SU-DHL-6 (cell line): ENCODE results near the gene FTCD.

Source experiments
- H2AFZ ChIP-seq: fragments of 200-600 bp; sonication (generic); 2 replicates; pipeline ENCODE4 v1.6.1; 2014; ENCODE audit warnings: low read depth, mild to moderate bottlenecking, moderate library complexity, mixed read lengths, antibody characterized with exemption, low read length; ENCODE audit not compliant: severe bottlenecking
- H3F3A ChIP-seq: fragments of 200-600 bp; shearing (Covaris generic); 2 replicates; pipeline ENCODE4 v1.6.0; 2016; ENCODE audit warnings: antibody characterized with exemption, mild to moderate bottlenecking; ENCODE audit not compliant: insufficient read depth
- H3K27ac ChIP-seq: fragments of 200-600 bp; sonication (generic); 2 replicates; pipeline ENCODE4 v1.5.1; 2016; ENCODE audit warnings: low read depth, mild to moderate bottlenecking, low read length, moderate library complexity, mixed read lengths
- H3K27me3 ChIP-seq: fragments of 200-600 bp; sonication (generic), shearing (Covaris generic); 2 replicates; pipeline ENCODE4 v1.6.0; 2014; ENCODE audit warnings: mild to moderate bottlenecking, low read length
- H3K36me3 ChIP-seq: fragments of 200-600 bp; sonication (generic); 2 replicates; pipeline ENCODE4 v1.6.1; 2014; ENCODE audit warnings: mild to moderate bottlenecking, low read length, mixed read lengths
- H3K4me2 ChIP-seq: fragments of 300-600, 200-600 bp; shearing (Covaris generic), sonication (generic); 2 replicates; pipeline ENCODE4 v1.6.0; 2014; ENCODE audit warnings: low read length, low read depth, mild to moderate bottlenecking; ENCODE audit not compliant: poor library complexity, severe bottlenecking
- H3K4me3 ChIP-seq: fragments of 200-600 bp; sonication (generic); 2 replicates; pipeline ENCODE4 v1.5.1; 2014; ENCODE audit warnings: antibody characterized with exemption, low read length, mild to moderate bottlenecking, mixed read lengths; ENCODE audit not compliant: insufficient read depth, poor library complexity, severe bottlenecking
- H3K79me2 ChIP-seq: fragments of 200-600 bp; sonication (generic); 2 replicates; pipeline ENCODE4 v1.6.1; 2014; ENCODE audit warnings: mild to moderate bottlenecking, low read length, moderate library complexity; ENCODE audit not compliant: insufficient read depth
- H3K9ac ChIP-seq: fragments of 200-600 bp; sonication (generic); 2 replicates; pipeline ENCODE4 v1.7.0; 2014; ENCODE audit warnings: mild to moderate bottlenecking, low read length
- H3K9me2 ChIP-seq: fragments of 200-600 bp; sonication (generic); replicated peaks from 2 replicates; pipeline ENCODE4 v1.6.1; 2014; ENCODE audit warnings: low read length; ENCODE audit not compliant: insufficient read depth
- H3K9me3 ChIP-seq: fragments of 200-600 bp; sonication (generic); 2 replicates; pipeline ENCODE4 v1.6.1; 2014; ENCODE audit warnings: low read length, mixed read lengths; ENCODE audit not compliant: insufficient read depth
- H4K20me1 ChIP-seq: fragments of 200-600 bp; sonication (generic); 2 replicates; pipeline ENCODE4 v1.6.1; 2014; ENCODE audit warnings: low read depth, mild to moderate bottlenecking, antibody characterized with exemption, low read length, moderate library complexity, mixed read lengths
- EZH2phosphoT487 ChIP-seq: fragments of 200-600 bp; sonication (generic), shearing (Covaris generic); conservative IDR thresholded peaks from 2 replicates; pipeline ENCODE4 v1.6.1; 2018; ENCODE audit warnings: mild to moderate bottlenecking, antibody characterized with exemption, low read length, moderate library complexity, mixed read lengths
- TF ChIP-seq, protein P1 (sequence below): fragments of 200-600 bp; sonication (generic); IDR thresholded peaks from one replicate; pipeline ENCODE4 v1.5.1; 2017; ENCODE audit warnings: antibody characterized with exemption, mild to moderate bottlenecking, low read length, moderate library complexity; ENCODE audit not compliant: insufficient read depth, poor library complexity, severe bottlenecking

Gene FTCD

DNA sequence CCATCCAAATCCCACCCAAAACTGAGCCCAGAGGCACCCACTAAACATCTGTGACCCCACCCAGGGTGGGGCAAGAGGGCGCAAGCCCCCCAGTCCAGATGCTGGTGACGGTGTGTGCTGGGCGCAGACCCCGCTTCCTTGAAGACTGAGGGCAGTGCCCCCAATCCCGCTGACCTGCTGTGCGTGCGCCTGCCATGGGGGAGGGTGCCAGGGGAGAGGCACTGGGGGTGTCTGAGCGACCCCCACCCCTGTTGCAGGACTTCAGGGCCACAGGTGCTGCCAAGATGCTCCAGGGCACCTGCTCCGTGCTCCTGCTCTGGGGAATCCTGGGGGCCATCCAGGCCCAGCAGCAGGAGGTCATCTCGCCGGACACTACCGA is 44.2 kb downstream of the FTCD start:
- no peak overlapping the region for H3K4me3 ChIP-seq
- no peaks in the 10 kb centered on the region for H3K9me2 ChIP-seq
- H3K4me2 ChIP-seq = no peak overlapping the region
- H3K36me3 ChIP-seq = no peaks in the 10 kb centered on the region
- TF ChIP-seq, protein P1, sequence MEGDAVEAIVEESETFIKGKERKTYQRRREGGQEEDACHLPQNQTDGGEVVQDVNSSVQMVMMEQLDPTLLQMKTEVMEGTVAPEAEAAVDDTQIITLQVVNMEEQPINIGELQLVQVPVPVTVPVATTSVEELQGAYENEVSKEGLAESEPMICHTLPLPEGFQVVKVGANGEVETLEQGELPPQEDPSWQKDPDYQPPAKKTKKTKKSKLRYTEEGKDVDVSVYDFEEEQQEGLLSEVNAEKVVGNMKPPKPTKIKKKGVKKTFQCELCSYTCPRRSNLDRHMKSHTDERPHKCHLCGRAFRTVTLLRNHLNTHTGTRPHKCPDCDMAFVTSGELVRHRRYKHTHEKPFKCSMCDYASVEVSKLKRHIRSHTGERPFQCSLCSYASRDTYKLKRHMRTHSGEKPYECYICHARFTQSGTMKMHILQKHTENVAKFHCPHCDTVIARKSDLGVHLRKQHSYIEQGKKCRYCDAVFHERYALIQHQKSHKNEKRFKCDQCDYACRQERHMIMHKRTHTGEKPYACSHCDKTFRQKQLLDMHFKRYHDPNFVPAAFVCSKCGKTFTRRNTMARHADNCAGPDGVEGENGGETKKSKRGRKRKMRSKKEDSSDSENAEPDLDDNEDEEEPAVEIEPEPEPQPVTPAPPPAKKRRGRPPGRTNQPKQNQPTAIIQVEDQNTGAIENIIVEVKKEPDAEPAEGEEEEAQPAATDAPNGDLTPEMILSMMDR = no peak
- no peak for TF ChIP-seq EZH2phosphoT487
- no peak overlapping the region for H3K9ac ChIP-seq
- H3K27ac ChIP-seq = no peak overlapping the region
- no peaks in the 10 kb centered on the region for H3K27me3 ChIP-seq
- no peaks in the 10 kb centered on the region for H4K20me1 ChIP-seq
- H3F3A ChIP-seq = no peaks in the 10 kb centered on the region
- no peaks in the 10 kb centered on the region for H3K79me2 ChIP-seq
- no peak overlapping the region for H2AFZ ChIP-seq
- peaks cover 4% of the 10 kb centered on the region; the same call in 1 of the 2 replicates for H3K9me3 ChIP-seq

DNA sequence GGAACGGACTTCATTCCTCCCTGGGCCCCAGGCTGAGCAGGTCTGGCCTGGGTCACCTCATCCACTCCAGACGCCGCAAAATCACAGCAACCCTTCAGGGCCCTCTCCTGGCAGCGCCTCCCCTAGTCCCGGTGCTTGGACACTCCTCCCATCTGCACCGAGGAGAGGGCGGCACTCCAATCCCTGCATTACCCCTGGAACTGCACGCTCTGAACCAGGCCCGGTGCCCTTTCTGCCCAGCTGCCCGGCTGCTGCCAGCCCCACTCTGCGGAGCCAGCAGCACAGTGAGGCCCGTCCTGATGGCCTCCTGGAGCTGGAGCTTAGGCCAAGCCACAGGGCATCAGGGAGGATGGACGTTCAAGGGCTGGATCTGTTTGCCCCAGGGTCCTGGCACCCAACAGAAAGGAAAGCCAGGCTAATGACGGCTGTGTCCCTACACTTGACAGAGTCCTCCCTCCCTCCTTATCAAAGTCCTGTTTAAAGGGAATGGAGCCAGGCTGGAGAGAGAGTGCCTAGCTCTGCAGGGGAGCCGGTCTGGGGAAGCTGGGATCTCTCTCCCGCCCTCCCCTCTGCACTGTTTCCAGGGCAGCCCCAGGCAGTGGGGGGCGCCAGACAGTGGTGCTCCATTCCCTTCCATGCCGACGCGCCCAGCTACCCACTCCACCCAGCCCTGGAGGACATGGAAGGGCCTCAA is 44.7 kb downstream of the FTCD start:
- no peak overlapping the region for H3K4me2 ChIP-seq
- no peaks in the 10 kb centered on the region for H3K27me3 ChIP-seq
- no peak for TF ChIP-seq EZH2phosphoT487
- TF ChIP-seq, protein P1 = no peak
- no peak overlapping the region for H3K9ac ChIP-seq
- no peaks in the 10 kb centered on the region for H3K9me2 ChIP-seq
- no peaks in the 10 kb centered on the region for H3F3A ChIP-seq
- H3K36me3 ChIP-seq = no peaks in the 10 kb centered on the region
- no peaks in the 10 kb centered on the region for H4K20me1 ChIP-seq
- no peak overlapping the region for H3K27ac ChIP-seq
- no peaks in the 10 kb centered on the region for H3K79me2 ChIP-seq
- no peak overlapping the region for H2AFZ ChIP-seq
- no peak overlapping the region for H3K4me3 ChIP-seq
- peaks cover 4% of the 10 kb centered on the region; the same call in 1 of the 2 replicates for H3K9me3 ChIP-seq

DNA sequence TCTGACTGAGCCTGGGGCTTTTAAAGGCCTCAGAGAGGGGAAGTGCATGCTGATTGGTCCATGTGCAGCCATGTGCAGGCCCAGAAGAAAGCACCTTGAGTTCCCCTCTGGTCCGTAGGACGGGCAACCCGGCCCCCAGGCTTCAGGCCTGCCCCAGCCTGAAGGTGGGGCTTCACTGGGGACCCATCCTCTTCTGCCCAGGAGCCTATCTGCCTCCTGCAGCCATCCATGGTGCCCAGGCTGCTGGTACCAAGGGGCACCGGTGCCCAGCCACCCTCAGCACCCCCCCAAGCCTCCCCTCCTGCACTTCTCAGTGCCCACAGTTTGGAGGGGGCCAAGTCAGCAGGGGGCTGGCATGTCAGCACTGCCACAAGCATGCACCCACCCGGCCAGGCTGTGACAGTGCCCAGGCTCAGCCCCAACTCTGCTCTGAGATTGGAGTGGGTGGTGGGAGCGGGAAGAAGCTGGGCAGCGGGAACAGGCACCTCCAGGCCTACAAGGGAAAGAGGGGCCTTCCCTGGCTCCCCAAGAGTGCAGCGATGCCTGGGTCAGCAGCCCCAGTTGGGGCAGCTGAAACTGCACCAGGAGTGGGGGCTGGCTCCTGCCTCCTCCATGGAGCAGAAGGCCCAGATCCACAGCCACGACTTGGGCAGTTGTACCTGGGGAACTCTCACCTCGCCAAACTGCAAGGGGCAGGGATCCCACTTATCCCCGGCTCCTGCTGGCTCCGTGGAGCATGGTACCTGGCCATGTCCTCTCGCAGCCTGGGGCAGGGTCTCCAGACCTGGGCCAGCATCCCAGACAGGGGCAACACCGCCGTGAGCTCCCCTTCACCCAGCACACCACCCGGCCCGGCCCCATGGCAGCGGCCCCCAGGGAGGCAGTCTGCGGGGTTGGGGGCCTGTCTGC is 45.8 kb downstream of the FTCD start:
- H3F3A ChIP-seq = no peaks in the 10 kb centered on the region
- H3K9ac ChIP-seq = no peak overlapping the region
- no peak overlapping the region for H3K4me2 ChIP-seq
- no peak for TF ChIP-seq EZH2phosphoT487
- TF ChIP-seq, protein P1 = no peak
- no peak overlapping the region for H2AFZ ChIP-seq
- H3K27ac ChIP-seq = no peak overlapping the region
- H3K79me2 ChIP-seq = no peaks in the 10 kb centered on the region
- H3K9me3 ChIP-seq = peaks cover 4% of the 10 kb centered on the region; the same call in 1 of the 2 replicates
- no peaks in the 10 kb centered on the region for H4K20me1 ChIP-seq
- no peaks in the 10 kb centered on the region for H3K9me2 ChIP-seq
- no peak overlapping the region for H3K4me3 ChIP-seq
- H3K36me3 ChIP-seq = no peaks in the 10 kb centered on the region
- H3K27me3 ChIP-seq = no peaks in the 10 kb centered on the region
